Measurements from ENCODE around the gene NRG3. TPM values are rescaled to one million over a fixed set of nuclear protein-coding genes. Genes with fewer than 3 reads are reported as not detected.

NRG3 gene
- total RNA-seq, 1 donor from 2014 or later = 2.6 TPM

DNA sequence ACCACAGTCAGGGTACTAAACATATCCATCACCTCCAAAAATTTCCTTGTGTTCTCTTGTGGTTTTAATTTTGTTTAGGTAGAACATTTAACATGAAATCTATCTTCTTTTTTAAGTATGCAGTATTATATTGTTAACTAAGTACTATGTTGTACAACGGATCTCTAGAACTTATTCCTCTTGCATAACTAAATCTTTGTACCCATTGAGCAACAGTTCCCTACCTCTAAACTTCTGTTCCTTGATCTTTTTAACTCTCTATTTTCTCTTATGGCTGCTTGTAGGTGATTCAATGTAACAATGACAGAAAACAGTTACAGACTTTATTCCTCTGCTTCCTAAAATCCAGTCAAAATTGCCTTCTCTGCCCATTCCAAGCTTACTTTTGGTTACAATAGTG is 9.9 kb downstream of the NRG3 start:
- TF ChIP-seq, protein P1, sequence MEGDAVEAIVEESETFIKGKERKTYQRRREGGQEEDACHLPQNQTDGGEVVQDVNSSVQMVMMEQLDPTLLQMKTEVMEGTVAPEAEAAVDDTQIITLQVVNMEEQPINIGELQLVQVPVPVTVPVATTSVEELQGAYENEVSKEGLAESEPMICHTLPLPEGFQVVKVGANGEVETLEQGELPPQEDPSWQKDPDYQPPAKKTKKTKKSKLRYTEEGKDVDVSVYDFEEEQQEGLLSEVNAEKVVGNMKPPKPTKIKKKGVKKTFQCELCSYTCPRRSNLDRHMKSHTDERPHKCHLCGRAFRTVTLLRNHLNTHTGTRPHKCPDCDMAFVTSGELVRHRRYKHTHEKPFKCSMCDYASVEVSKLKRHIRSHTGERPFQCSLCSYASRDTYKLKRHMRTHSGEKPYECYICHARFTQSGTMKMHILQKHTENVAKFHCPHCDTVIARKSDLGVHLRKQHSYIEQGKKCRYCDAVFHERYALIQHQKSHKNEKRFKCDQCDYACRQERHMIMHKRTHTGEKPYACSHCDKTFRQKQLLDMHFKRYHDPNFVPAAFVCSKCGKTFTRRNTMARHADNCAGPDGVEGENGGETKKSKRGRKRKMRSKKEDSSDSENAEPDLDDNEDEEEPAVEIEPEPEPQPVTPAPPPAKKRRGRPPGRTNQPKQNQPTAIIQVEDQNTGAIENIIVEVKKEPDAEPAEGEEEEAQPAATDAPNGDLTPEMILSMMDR (IDR thresholded peaks at IDR 0.05) = no peak
- no peaks in the 10 kb centered on the region for H3K36me3 ChIP-seq
- H3K4me3 ChIP-seq = no peak overlapping the region
- no peaks in the 10 kb centered on the region for H3K4me1 ChIP-seq
- H3K27ac ChIP-seq = no peak overlapping the region
- DNase-seq (no peak), ATAC-seq (no peak)
- intact Hi-C loops (cut with DNase I) = no loop called here
- H3K27me3 ChIP-seq (ENCODE audit: low read depth) = no peaks in the 10 kb centered on the region
- H3K9me3 ChIP-seq = no peaks in the 10 kb centered on the region

DNA sequence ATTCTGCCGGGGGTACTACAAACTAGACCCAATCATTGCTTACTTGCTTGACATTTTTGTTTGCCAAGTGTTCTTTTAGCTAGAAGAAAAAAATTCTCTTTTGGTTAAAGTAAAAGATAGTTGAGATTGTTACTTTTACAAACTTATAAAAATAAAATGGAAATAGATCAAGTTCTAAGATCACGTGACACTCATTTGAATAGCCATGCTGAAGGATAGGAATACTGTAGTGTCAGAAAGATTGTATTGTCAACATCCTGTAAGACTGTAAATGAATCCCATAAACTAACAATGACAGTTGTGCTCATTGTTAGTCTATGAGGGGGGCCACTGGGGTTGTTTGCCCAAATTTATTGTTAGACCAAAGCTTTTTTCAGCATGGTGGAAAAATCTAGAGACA is 10.5 kb downstream of the NRG3 start:
- intact Hi-C loops (cut with DNase I) = no loop called here
- no peak for ATAC-seq
- Histone ChIP-seq H3K4me3 (no peak overlapping the region), H3K27ac (no peak overlapping the region), H3K27me3 (ENCODE audit: low read depth) (no peaks in the 10 kb centered on the region), H3K4me1 (no peaks in the 10 kb centered on the region), H3K36me3 (no peaks in the 10 kb centered on the region), H3K9me3 (no peaks in the 10 kb centered on the region)
- TF ChIP-seq, protein P1 (IDR thresholded peaks at IDR 0.05) = no peak
- DNase-seq = no peak

DNA sequence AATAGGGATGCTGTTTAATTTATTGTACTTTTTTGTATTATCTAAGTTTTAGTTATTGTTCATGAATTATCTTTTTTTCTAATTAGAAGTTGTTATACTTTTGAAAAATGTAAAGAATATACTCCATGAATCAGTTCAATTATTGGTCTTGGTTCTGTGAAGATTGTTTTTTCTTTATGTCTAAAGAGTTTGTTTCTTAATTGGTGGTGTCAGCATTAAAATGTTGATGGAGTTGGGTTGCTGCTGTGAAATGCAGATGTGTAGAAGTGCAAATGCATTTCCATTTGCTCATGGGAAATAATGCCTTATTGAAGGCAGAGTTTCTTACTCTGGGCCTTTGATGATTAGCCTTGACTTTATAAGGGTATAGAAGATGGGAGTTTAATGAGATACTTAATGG is 11.9 kb downstream of the NRG3 start:
- H3K4me1 ChIP-seq = no peaks in the 10 kb centered on the region
- TF ChIP-seq, protein P1 (IDR thresholded peaks at IDR 0.05) = no peak
- ATAC-seq (no peak), DNase-seq (no peak)
- H3K9me3 ChIP-seq = no peaks in the 10 kb centered on the region
- H3K27me3 ChIP-seq (ENCODE audit: low read depth) = no peaks in the 10 kb centered on the region
- H3K4me3 ChIP-seq = no peak overlapping the region
- H3K27ac ChIP-seq = no peak overlapping the region
- no peaks in the 10 kb centered on the region for H3K36me3 ChIP-seq
- intact Hi-C loops (cut with DNase I) = no loop called here

DNA sequence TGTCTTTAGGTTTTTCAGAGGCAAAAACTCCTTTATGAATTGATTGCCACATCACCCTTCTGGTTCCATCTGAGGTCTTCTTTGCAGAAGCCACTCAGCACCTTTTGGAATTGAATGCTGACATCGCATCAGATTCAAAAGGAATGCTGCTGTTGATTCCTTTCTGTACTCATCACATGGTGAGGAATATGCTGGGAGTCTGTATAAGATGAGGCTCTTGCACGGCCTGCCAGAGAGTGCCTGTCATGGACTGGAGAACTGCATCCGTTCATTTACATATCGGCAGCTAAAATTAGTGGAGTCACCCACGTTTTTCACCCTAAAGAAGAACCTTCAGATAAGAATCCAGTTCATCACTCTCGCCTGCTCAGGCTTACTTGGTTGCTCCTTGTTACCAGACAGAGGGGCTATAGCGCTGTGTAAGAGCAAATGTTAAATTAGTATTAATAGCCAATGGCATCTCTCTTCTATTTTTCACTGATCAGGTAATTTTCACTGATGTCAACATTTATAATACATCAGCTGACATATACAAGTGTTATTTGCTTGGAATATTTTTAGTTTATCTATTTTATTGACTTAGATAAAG is 14.3 kb downstream of the NRG3 start:
- Histone ChIP-seq H3K4me3 (no peak overlapping the region), H3K36me3 (no peaks in the 10 kb centered on the region), H3K4me1 (no peaks in the 10 kb centered on the region), H3K27me3 (ENCODE audit: low read depth) (no peaks in the 10 kb centered on the region), H3K9me3 (no peaks in the 10 kb centered on the region), H3K27ac (no peak overlapping the region)
- TF ChIP-seq, protein P1 (IDR thresholded peaks at IDR 0.05) = no peak
- intact Hi-C loops (cut with DNase I) = no loop called here
- DNase-seq = no peak
- ATAC-seq = no peak

DNA sequence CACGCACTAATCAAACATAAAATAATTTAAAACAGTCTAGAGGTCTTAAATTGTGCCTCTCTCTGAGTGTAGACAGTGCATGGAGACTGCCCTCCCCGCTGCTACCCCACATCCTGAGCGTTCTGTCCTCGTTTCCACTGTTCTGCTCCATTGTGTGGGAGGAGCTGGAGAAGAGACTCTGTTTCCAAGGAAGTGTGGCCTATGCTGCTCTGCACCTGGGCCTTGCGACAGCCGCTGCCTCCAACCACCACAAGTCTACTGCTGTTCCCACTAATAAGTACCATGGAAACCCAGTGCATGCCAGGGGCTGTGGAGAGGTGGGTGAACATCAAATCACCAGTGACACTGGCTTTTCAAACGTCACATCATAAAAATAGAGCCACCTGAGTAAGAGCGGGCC is 19.6 kb downstream of the NRG3 start:
- intact Hi-C loops (cut with DNase I) = no loop called here
- H3K27ac ChIP-seq = no peak overlapping the region
- no peaks in the 10 kb centered on the region for H3K27me3 ChIP-seq (ENCODE audit: low read depth)
- H3K4me1 ChIP-seq = no peaks in the 10 kb centered on the region
- no peaks in the 10 kb centered on the region for H3K36me3 ChIP-seq
- TF ChIP-seq, protein P1 (IDR thresholded peaks at IDR 0.05) = no peak
- H3K9me3 ChIP-seq = no peaks in the 10 kb centered on the region
- ATAC-seq (no peak), DNase-seq (no peak)
- H3K4me3 ChIP-seq = no peak overlapping the region

DNA sequence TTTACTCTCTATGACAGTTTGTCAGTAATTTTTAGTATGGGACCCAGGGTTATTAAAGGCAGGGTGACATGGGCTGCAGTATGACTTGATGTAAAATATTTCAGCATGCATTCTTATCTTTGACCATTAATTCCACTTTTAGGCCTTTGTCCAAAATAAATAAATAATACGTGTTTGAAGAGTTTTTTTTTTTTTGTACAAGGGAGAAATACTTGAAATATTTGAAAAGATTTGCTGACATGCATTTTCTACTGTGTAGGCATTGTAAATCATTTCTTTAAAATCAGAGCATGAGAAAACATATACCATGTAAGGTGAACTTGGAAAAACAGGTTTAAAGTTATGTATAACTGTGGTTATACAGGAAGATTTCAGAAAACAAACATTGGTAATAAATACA is 23.5 kb downstream of the NRG3 start:
- Histone ChIP-seq H3K9me3 (no peaks in the 10 kb centered on the region), H3K4me3 (no peak overlapping the region), H3K4me1 (no peaks in the 10 kb centered on the region), H3K27ac (no peak overlapping the region), H3K36me3 (no peaks in the 10 kb centered on the region), H3K27me3 (ENCODE audit: low read depth) (no peaks in the 10 kb centered on the region)
- TF ChIP-seq, protein P1 (IDR thresholded peaks at IDR 0.05) = no peak
- intact Hi-C loops (cut with DNase I) = no loop called here
- no peak for DNase-seq
- no peak for ATAC-seq
